Caco-2 (cell line): ENCODE data around the gene LCMT2. TPM values are rescaled to one million over a fixed set of nuclear protein-coding genes. Genes with fewer than 3 reads are reported as not detected.

Source experiments
- BruUV-seq: library from RNA; stranded (reverse); fragments of 400-500 nt; replicated peaks from 2 replicates; lab custom pipeline; 2021; lab: Mats Ljungman, UMichigan
- CTCF ChIA-PET: fragments of 300-600 bp; sonication (Branson Sonifier 250); formaldehyde crosslinking; loops from one replicate; lab custom pipeline; 2022; ENCODE audit warnings: antibody characterized with exemption; lab: Charles Lee
- POLR2A ChIA-PET: fragments of 300-600 bp; sonication (Branson Sonifier 250); formaldehyde crosslinking; loops from one replicate; lab custom pipeline; 2022; ENCODE audit warnings: antibody characterized with exemption; lab: Charles Lee
- DNase-seq, 2 experiments: peaks; one replicate each; pipeline versions ENCODE4 v3.0.0 to v3.0.0-alpha.2; 2020 to 2022
- H3K27me3 ChIP-seq: replicated peaks from 2 replicates; pipeline ENCODE4 v1.6.0; 2011; ENCODE audit warnings: low read length; ENCODE audit not compliant: control insufficient read depth, insufficient read depth
- H3K36me3 ChIP-seq: 2 replicates; pipeline ENCODE4 v1.5.1; 2011; ENCODE audit warnings: low read length; ENCODE audit not compliant: control insufficient read depth, insufficient read depth
- H3K4me1 ChIP-seq: fragments of 250-450 bp; sonication (Bioruptor Pico); 2 replicates; pipeline ENCODE4 v1.5.1; 2020; ENCODE audit warnings: mild to moderate bottlenecking
- H3K4me3 ChIP-seq: 2 replicates; pipeline ENCODE4 v1.5.1; 2011; ENCODE audit warnings: low read depth, mild to moderate bottlenecking, control low read depth, low read length
- H3K9me3 ChIP-seq: fragments of 250-450 bp; sonication (Bioruptor Pico); 2 replicates; pipeline ENCODE4 v1.5.1; 2020; ENCODE audit warnings: mild to moderate bottlenecking, moderate library complexity
- H3K27ac Mint-ChIP-seq: one replicate; pipeline ENCODE4 v1.8.0; 2022; ENCODE audit warnings: mixed read lengths; ENCODE audit not compliant: unreplicated experiment
- H3K27me3 Mint-ChIP-seq: one replicate; pipeline ENCODE4 v1.8.0; 2022; ENCODE audit warnings: mixed read lengths; ENCODE audit not compliant: insufficient read depth, unreplicated experiment
- H3K36me3 Mint-ChIP-seq: one replicate; pipeline ENCODE4 v1.8.0; 2022; ENCODE audit warnings: mild to moderate bottlenecking, mixed read lengths; ENCODE audit not compliant: insufficient read depth, unreplicated experiment
- H3K4me1 Mint-ChIP-seq: one replicate; pipeline ENCODE4 v1.8.0; 2022; ENCODE audit warnings: low read depth, mixed read lengths; ENCODE audit not compliant: unreplicated experiment
- H3K4me3 Mint-ChIP-seq: one replicate; pipeline ENCODE4 v1.8.0; 2022; ENCODE audit warnings: mild to moderate bottlenecking, moderate library complexity, mixed read lengths; ENCODE audit not compliant: unreplicated experiment
- H3K9me3 Mint-ChIP-seq: one replicate; pipeline ENCODE4 v1.8.0; 2022; ENCODE audit warnings: mixed read lengths; ENCODE audit not compliant: unreplicated experiment
- intact Hi-C: fragments of 100-400 bp; cut with micrococcal nuclease; formaldehyde crosslinking; loops from one replicate; pipeline ENCODE4 v1.10.0; 2022; ENCODE audit not compliant: unreplicated experiment
- total RNA-seq: library from RNA; stranded (reverse); gene quantifications from 2 replicates; pipeline ENCODE4 v1.2.3, GENCODE V29; 2022
- TF ChIP-seq, protein P1 (sequence below), 2 experiments: fragments of 200-600 bp in 1 of 2; IDR thresholded peaks; 1 replicate in 1 of 2; 2 replicates in 1 of 2; pipeline versions ENCODE4 v1.5.1 to v1.8.0; 2011 to 2022; ENCODE audit warnings: antibody characterized with exemption in 1 of 2, control low read depth in 1 of 2, inconsistent platforms in 1 of 2, low read depth in 1 of 2, low read length in 1 of 2, mild to moderate bottlenecking in 1 of 2, moderate library complexity in 1 of 2; ENCODE audit not compliant: insufficient read depth in 1 of 2, severe bottlenecking in 1 of 2, unreplicated experiment in 1 of 2

The LCMT2 gene
- total RNA-seq, 1 experiment from 2014 or later = 7.9 TPM

DNA sequence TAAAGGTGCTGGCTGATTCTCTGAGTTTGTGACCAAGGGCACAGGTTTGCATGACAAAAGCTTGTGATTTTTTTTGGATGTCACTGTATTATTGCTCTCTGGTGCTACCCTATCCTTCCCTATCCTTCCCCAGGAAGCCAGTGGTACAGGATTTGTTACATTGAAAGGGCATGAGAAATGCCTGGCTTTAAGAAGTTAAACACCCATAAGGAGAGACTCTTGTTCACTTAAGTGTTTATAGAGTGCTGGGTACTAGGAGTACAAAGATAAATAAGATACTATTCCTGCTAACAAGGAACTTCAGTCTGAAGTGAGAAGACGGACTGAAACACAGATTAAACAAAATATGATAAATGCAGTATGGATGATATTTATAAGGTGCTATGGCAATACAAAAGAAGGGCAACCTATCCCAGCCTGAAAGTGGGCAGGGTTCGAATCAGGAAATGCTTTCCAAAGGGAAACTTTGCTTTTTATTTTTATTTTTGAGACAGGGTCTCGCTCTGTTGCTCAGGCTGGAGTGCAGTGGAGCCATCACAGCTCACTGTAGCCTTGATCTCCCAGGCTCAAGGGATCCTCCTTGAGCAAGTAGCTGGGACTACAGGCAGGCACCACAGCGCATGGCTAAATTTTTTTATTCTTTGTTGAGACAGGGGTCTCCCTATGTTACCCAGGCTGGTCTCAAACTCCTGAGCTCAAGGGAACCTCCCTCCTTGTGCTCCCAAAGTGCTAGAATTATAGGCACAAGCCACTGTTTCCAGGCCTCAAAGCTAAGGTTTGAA lies 11.2 kb downstream of the LCMT2 start:
- Mint-ChIP-seq H3K9me3 (no peaks in the 10 kb centered on the region), H3K27ac (no peak overlapping the region), H3K4me1 (no peaks in the 10 kb centered on the region), H3K36me3 (peaks cover 6% of the 10 kb centered on the region), H3K4me3 (no peak overlapping the region), H3K27me3 (no peaks in the 10 kb centered on the region)
- Histone ChIP-seq H3K4me1 (no peaks in the 10 kb centered on the region), H3K27me3 (no peaks in the 10 kb centered on the region), H3K36me3 (no peaks in the 10 kb centered on the region), H3K9me3 (no peaks in the 10 kb centered on the region), H3K4me3 (no peak overlapping the region)
- no TSS peak for BruUV-seq
- no peak for DNase-seq
- ChIA-PET POLR2A (no interaction called here), CTCF (interaction anchor here (0.6 kb wide), 1 partner anchor 98 kb away, joined by 4 read pairs; no protein-coding TSS in a partner anchor)
- TF ChIP-seq, protein P1, sequence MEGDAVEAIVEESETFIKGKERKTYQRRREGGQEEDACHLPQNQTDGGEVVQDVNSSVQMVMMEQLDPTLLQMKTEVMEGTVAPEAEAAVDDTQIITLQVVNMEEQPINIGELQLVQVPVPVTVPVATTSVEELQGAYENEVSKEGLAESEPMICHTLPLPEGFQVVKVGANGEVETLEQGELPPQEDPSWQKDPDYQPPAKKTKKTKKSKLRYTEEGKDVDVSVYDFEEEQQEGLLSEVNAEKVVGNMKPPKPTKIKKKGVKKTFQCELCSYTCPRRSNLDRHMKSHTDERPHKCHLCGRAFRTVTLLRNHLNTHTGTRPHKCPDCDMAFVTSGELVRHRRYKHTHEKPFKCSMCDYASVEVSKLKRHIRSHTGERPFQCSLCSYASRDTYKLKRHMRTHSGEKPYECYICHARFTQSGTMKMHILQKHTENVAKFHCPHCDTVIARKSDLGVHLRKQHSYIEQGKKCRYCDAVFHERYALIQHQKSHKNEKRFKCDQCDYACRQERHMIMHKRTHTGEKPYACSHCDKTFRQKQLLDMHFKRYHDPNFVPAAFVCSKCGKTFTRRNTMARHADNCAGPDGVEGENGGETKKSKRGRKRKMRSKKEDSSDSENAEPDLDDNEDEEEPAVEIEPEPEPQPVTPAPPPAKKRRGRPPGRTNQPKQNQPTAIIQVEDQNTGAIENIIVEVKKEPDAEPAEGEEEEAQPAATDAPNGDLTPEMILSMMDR (IDR thresholded peaks at IDR 0.05; ENCODE audit: insufficient read depth in 1 of 2, low read depth in 1 of 2, low read length in 1 of 2, severe bottlenecking in 1 of 2, unreplicated experiment in 1 of 2) = no peak
- intact Hi-C loops = no loop called here

- Mint-ChIP-seq H3K9me3 (no peaks in the 10 kb centered on the region), H3K4me3 (no peak overlapping the region), H3K27ac (no peak overlapping the region), H3K27me3 (peaks cover 2% of the 10 kb centered on the region), H3K4me1 (no peaks in the 10 kb centered on the region), H3K36me3 (peaks cover 6% of the 10 kb centered on the region)
- H3K36me3 ChIP-seq = no peaks in the 10 kb centered on the region
- no peak for DNase-seq
- no peaks in the 10 kb centered on the region for H3K4me1 ChIP-seq
- ChIA-PET POLR2A (no interaction called here), CTCF (no interaction called here)
- intact Hi-C loops = no loop called here
- no peak overlapping the region for H3K4me3 ChIP-seq
- no TSS peak for BruUV-seq
- H3K27me3 ChIP-seq = no peaks in the 10 kb centered on the region
- TF ChIP-seq, protein P1 (IDR thresholded peaks at IDR 0.05; ENCODE audit: insufficient read depth in 1 of 2, low read depth in 1 of 2, low read length in 1 of 2, severe bottlenecking in 1 of 2, unreplicated experiment in 1 of 2) = no peak
- no peaks in the 10 kb centered on the region for H3K9me3 ChIP-seq
Observed at GRCh38 chr15:43317566-43318184, 12.7 kb downstream of the LCMT2 start.

DNA sequence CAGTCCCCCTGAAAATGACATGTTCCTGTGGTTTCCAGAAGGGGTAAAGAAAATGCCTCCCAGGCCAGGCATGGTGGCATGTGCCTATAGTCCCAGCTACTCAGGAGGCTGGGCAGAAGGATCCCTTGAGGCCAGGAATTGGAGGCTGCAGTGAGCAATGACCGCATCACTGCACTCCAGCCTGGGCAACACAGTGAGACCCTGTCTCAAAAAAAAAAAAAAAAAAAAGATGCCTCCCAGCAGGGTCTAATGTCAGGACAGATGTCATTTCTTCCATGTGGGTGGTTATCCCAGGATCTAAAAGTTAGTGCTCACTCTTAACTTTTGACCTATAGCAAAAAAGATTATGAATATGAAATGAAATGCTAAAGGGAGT lies 13.4 kb downstream of the LCMT2 start:
- H3K4me1 ChIP-seq = no peaks in the 10 kb centered on the region
- H3K36me3 ChIP-seq = no peaks in the 10 kb centered on the region
- ChIA-PET CTCF (interaction anchor here (0.8 kb wide), 1 partner anchor 92 kb away, joined by 3 read pairs; no protein-coding TSS in a partner anchor), POLR2A (no interaction called here)
- no peaks in the 10 kb centered on the region for H3K9me3 ChIP-seq
- TF ChIP-seq, protein P1 (IDR thresholded peaks at IDR 0.05; ENCODE audit: insufficient read depth in 1 of 2, low read depth in 1 of 2, low read length in 1 of 2, severe bottlenecking in 1 of 2, unreplicated experiment in 1 of 2) = no peak
- intact Hi-C loops = no loop called here
- H3K4me3 ChIP-seq = no peak overlapping the region
- DNase-seq = no peak
- H3K4me3 Mint-ChIP-seq = no peak overlapping the region
- no peaks in the 10 kb centered on the region for H3K9me3 Mint-ChIP-seq
- no peak overlapping the region for H3K27ac Mint-ChIP-seq
- peaks cover 6% of the 10 kb centered on the region for H3K36me3 Mint-ChIP-seq
- H3K27me3 ChIP-seq = no peaks in the 10 kb centered on the region
- H3K4me1 Mint-ChIP-seq = no peaks in the 10 kb centered on the region
- H3K27me3 Mint-ChIP-seq = peaks cover 2% of the 10 kb centered on the region
- no TSS peak for BruUV-seq
